GM23338 (cell line): Measurements from ENCODE around the gene ABI3. TPM values are rescaled to one million over a fixed set of nuclear protein-coding genes. Genes with fewer than 3 reads are reported as not detected.
A peak's percentile ranks its signal among the peaks of the same experiment; 100 is the strongest.

Experiments
- ATAC-seq: fragments of 200-7000 bp; cut with Tn5 transposase; 3 replicates; pipeline ENCODE4 v1.9.1; 2020
- DNase-seq: peaks from one replicate; pipeline ENCODE4 v3.0.0-alpha.2; 2015; ENCODE audit warnings: low spot score
- H2AFZ ChIP-seq: fragments of 200-600 bp; sonication (generic); 2 replicates; pipeline ENCODE4 v1.8.0; 2016; ENCODE audit warnings: antibody characterized with exemption, mild to moderate bottlenecking, moderate library complexity
- H3F3A ChIP-seq: fragments of 200-600 bp; sonication (generic); replicated peaks from 2 replicates; pipeline ENCODE4 v1.8.0; 2017; ENCODE audit warnings: antibody characterized with exemption, mixed run types, low read depth
- H3K27ac ChIP-seq: fragments of 200-600 bp; sonication (generic); 2 replicates; pipeline ENCODE4 v1.6.1; 2016; ENCODE audit warnings: low read depth
- H3K27me3 ChIP-seq: fragments of 200-600 bp; sonication (generic); 2 replicates; pipeline ENCODE4 v1.8.0; 2016; ENCODE audit warnings: mild to moderate bottlenecking, mixed run types, moderate library complexity; ENCODE audit not compliant: insufficient read depth
- H3K36me3 ChIP-seq: fragments of 200-600 bp; sonication (generic); 2 replicates; pipeline ENCODE4 v1.8.0; 2016; ENCODE audit warnings: mild to moderate bottlenecking; ENCODE audit not compliant: insufficient read depth
- H3K4me1 ChIP-seq: fragments of 200-600 bp; sonication (generic); 2 replicates; pipeline ENCODE4 v1.8.0; 2016; ENCODE audit warnings: mild to moderate bottlenecking, moderate library complexity; ENCODE audit not compliant: insufficient read depth
- H3K4me2 ChIP-seq: fragments of 200-600 bp; sonication (generic); 2 replicates; pipeline ENCODE4 v1.7.1; 2017; ENCODE audit warnings: mixed run types
- H3K4me3 ChIP-seq: fragments of 200-600 bp; sonication (generic); 2 replicates; pipeline ENCODE4 v1.6.1; 2016; ENCODE audit warnings: mixed run types
- H3K79me2 ChIP-seq: fragments of 200-600 bp; sonication (generic); replicated peaks from 2 replicates; pipeline ENCODE4 v1.8.0; 2017; ENCODE audit warnings: mild to moderate bottlenecking; ENCODE audit not compliant: insufficient read depth
- H3K9me2 ChIP-seq: fragments of 200-600 bp; sonication (generic); 2 replicates; pipeline ENCODE4 v1.8.0; 2017; ENCODE audit not compliant: insufficient read depth
- H4K20me1 ChIP-seq: fragments of 200-600 bp; sonication (generic); replicated peaks from 2 replicates; pipeline ENCODE4 v1.8.0; 2017; ENCODE audit warnings: mild to moderate bottlenecking; ENCODE audit not compliant: insufficient read depth
- H3K27ac Mint-ChIP-seq: 2 replicates; pipeline ENCODE4 v1.8.0; 2020; ENCODE audit warnings: inconsistent platforms, mild to moderate bottlenecking, moderate library complexity, mixed read lengths
- H3K27me3 Mint-ChIP-seq: 3 replicates; pipeline ENCODE4 v1.8.0; 2022; ENCODE audit warnings: low read depth, mild to moderate bottlenecking, moderate library complexity, mixed read lengths, inconsistent platforms; ENCODE audit not compliant: insufficient read depth, poor library complexity
- H3K36me3 Mint-ChIP-seq: 3 replicates; pipeline ENCODE4 v1.8.0; 2021; ENCODE audit warnings: low read depth, mild to moderate bottlenecking, inconsistent platforms, moderate library complexity, mixed read lengths
- H3K4me1 Mint-ChIP-seq: 3 replicates; pipeline ENCODE4 v1.8.0; 2020; ENCODE audit warnings: mild to moderate bottlenecking, inconsistent platforms, mixed read lengths
- H3K4me3 Mint-ChIP-seq: 3 replicates; pipeline ENCODE4 v1.8.0; 2021; ENCODE audit warnings: moderate library complexity, mild to moderate bottlenecking, inconsistent platforms, mixed read lengths
- H3K9me3 Mint-ChIP-seq: 3 replicates; pipeline ENCODE4 v1.8.0; 2020; ENCODE audit warnings: moderate library complexity, mild to moderate bottlenecking, inconsistent platforms, mixed read lengths
- CREB1 ChIP-seq: fragments of 250-450 bp; sonication (Bioruptor Pico); IDR thresholded peaks from 2 replicates; pipeline ENCODE4 v1.5.0; 2020; ENCODE audit warnings: low read depth, mild to moderate bottlenecking, moderate library complexity
- CTCF ChIP-seq, 2 experiments: fragments of 200-600 bp in 1 of 2; sonication (generic) in 1 of 2; conservative IDR thresholded peaks; 2 replicates each; pipeline versions ENCODE4 v1.5.1 to v1.6.1; 2016 to 2017; ENCODE audit warnings: antibody characterized with exemption in 2 of 2, low read depth in 2 of 2, mild to moderate bottlenecking in 2 of 2, moderate library complexity in 1 of 2
- EZH2 ChIP-seq: fragments of 200-600 bp; sonication (generic); IDR thresholded peaks from one replicate; pipeline ENCODE4 v1.8.0; 2017; ENCODE audit warnings: antibody characterized with exemption, mild to moderate bottlenecking, low read depth; ENCODE audit not compliant: unreplicated experiment
- EZH2phosphoT487 ChIP-seq: fragments of 200-600 bp; sonication (generic); IDR thresholded peaks from one replicate; pipeline ENCODE4 v1.8.1; 2018; ENCODE audit warnings: antibody characterized with exemption; ENCODE audit not compliant: unreplicated experiment
- JUNB ChIP-seq: IDR thresholded peaks from one replicate; pipeline ENCODE4 v1.6.1; 2016; ENCODE audit warnings: antibody characterized with exemption; ENCODE audit not compliant: unreplicated experiment
- NANOG ChIP-seq: IDR thresholded peaks from 2 replicates; pipeline ENCODE4 v1.6.1; 2016; ENCODE audit warnings: antibody characterized with exemption, borderline replicate concordance
- STAT1 ChIP-seq: IDR thresholded peaks from one replicate; pipeline ENCODE4 v1.6.1; 2016; ENCODE audit warnings: antibody characterized with exemption; ENCODE audit not compliant: unreplicated experiment
- ZNF114 ChIP-seq: fragments of 250-450 bp; sonication (Bioruptor Pico); IDR thresholded peaks from 2 replicates; pipeline ENCODE4 v1.5.0; 2020; ENCODE audit warnings: mild to moderate bottlenecking, moderate library complexity
- ZNF331 ChIP-seq: fragments of 250-450 bp; sonication (Bioruptor Pico); IDR thresholded peaks from 2 replicates; pipeline ENCODE4 v1.5.0; 2020; ENCODE audit warnings: low read depth, mild to moderate bottlenecking, moderate library complexity
- ZNF462 ChIP-seq: fragments of 250-450 bp; sonication (Bioruptor Pico); IDR thresholded peaks from 2 replicates; pipeline ENCODE4 v1.5.0; 2020; ENCODE audit warnings: mild to moderate bottlenecking, moderate library complexity
- polyA plus RNA-seq: library from polyadenylated mRNA; unstranded; fragments of >200 nt; fragmentation: Nextera tagmentation; extraction: Ambion mirVana; gene quantifications from 2 replicates; pipeline ENCODE4 v1.2.1, GENCODE V29; 2016
- total RNA-seq: library from RNA; depleted of rRNA; stranded (reverse); fragments of >200 nt; shearing (Covaris generic); gene quantifications from 2 replicates; pipeline ENCODE4 v1.2.3, GENCODE V29; 2014
- TF ChIP-seq, protein P1 (sequence below): IDR thresholded peaks from 2 replicates; pipeline ENCODE4 v1.6.1; 2016; ENCODE audit warnings: antibody characterized with exemption
- TF ChIP-seq, protein P2 (sequence below): IDR thresholded peaks from one replicate; pipeline ENCODE4 v1.6.1; 2018; ENCODE audit warnings: antibody characterized with exemption; ENCODE audit not compliant: unreplicated experiment

The ABI3 gene
- total and polyA plus RNA-seq, 2 experiments from 2014 or later = 1.8 to 3.0 TPM

- no peak for DNase-seq
- peaks cover 10% of the 10 kb centered on the region for H3K27me3 Mint-ChIP-seq
- H3K4me3 Mint-ChIP-seq = no peak overlapping the region
- H2AFZ ChIP-seq = no peak overlapping the region
- H3K4me1 ChIP-seq = peaks cover 21% of the 10 kb centered on the region
- no peaks in the 10 kb centered on the region; the same call in 1 of the 2 replicates for H3K36me3 ChIP-seq
- peaks cover 4% of the 10 kb centered on the region; the same call in 1 of the 3 replicates for H3K36me3 Mint-ChIP-seq
- H3F3A ChIP-seq = no peaks in the 10 kb centered on the region
- no peak for ATAC-seq
- H3K27ac ChIP-seq = no peak overlapping the region
- peaks cover 2% of the 10 kb centered on the region; the same call in 1 of the 2 replicates for H3K27me3 ChIP-seq
- H3K9me3 Mint-ChIP-seq = no peaks in the 10 kb centered on the region
- TF ChIP-seq ZNF462 (CRISPR knock-in tag) = no peak
- no peak for TF ChIP-seq CTCF (conservative IDR thresholded peaks at IDR 0.05; ENCODE audit: low read depth in 2 of 2)
- TF ChIP-seq EZH2phosphoT487 = no peak
- TF ChIP-seq JUNB = no peak
- TF ChIP-seq, protein P1, sequence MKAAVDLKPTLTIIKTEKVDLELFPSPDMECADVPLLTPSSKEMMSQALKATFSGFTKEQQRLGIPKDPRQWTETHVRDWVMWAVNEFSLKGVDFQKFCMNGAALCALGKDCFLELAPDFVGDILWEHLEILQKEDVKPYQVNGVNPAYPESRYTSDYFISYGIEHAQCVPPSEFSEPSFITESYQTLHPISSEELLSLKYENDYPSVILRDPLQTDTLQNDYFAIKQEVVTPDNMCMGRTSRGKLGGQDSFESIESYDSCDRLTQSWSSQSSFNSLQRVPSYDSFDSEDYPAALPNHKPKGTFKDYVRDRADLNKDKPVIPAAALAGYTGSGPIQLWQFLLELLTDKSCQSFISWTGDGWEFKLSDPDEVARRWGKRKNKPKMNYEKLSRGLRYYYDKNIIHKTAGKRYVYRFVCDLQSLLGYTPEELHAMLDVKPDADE = no peak
- TF ChIP-seq, protein P2, sequence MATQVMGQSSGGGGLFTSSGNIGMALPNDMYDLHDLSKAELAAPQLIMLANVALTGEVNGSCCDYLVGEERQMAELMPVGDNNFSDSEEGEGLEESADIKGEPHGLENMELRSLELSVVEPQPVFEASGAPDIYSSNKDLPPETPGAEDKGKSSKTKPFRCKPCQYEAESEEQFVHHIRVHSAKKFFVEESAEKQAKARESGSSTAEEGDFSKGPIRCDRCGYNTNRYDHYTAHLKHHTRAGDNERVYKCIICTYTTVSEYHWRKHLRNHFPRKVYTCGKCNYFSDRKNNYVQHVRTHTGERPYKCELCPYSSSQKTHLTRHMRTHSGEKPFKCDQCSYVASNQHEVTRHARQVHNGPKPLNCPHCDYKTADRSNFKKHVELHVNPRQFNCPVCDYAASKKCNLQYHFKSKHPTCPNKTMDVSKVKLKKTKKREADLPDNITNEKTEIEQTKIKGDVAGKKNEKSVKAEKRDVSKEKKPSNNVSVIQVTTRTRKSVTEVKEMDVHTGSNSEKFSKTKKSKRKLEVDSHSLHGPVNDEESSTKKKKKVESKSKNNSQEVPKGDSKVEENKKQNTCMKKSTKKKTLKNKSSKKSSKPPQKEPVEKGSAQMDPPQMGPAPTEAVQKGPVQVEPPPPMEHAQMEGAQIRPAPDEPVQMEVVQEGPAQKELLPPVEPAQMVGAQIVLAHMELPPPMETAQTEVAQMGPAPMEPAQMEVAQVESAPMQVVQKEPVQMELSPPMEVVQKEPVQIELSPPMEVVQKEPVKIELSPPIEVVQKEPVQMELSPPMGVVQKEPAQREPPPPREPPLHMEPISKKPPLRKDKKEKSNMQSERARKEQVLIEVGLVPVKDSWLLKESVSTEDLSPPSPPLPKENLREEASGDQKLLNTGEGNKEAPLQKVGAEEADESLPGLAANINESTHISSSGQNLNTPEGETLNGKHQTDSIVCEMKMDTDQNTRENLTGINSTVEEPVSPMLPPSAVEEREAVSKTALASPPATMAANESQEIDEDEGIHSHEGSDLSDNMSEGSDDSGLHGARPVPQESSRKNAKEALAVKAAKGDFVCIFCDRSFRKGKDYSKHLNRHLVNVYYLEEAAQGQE = no peak
- no peak for TF ChIP-seq STAT1
- TF ChIP-seq ZNF114 (CRISPR knock-in tag) = no peak
- TF ChIP-seq EZH2 = no peak
- TF ChIP-seq ZNF331 (CRISPR knock-in tag) = no peak
- TF ChIP-seq NANOG = no peak
- no peak for TF ChIP-seq CREB1 (CRISPR knock-in tag)
- H3K27ac Mint-ChIP-seq = no peak overlapping the region
- H3K79me2 ChIP-seq = no peaks in the 10 kb centered on the region
- no peak overlapping the region for H3K4me3 ChIP-seq
- H3K4me1 Mint-ChIP-seq = peaks cover 34% of the 10 kb centered on the region
- H3K9me2 ChIP-seq = no peaks in the 10 kb centered on the region
- H4K20me1 ChIP-seq = no peaks in the 10 kb centered on the region
- 0 out of 2 replicates have a peak overlapping the region, but pooled peaks have one; percentile 32 for H3K4me2 ChIP-seq
These were observed 6.6 kb downstream of the ABI3 start for GRCh38 chr17:49216953-49217650.
